ENCODE measurements around the gene CD248.
A peak's percentile ranks its signal among the peaks of the same experiment; 100 is the strongest.

Gene CD248

DNA sequence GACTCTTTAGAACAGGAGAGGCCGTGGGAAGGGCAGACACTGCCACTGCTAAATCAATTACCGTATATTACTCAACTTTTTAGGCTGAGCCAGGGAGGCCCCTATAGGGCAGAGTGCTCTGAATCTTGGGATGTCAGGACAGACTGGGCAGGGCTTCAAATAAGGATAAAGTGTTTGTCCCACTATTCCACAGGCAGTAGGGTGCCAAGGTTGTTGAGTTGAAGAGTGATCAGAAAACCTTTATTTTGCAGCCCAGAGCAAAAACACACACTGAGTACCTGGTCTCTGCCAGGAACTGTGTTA is 32.2 kb upstream of the CD248 start:
- H3K27ac ChIP-seq (ENCODE audit: low read depth, low read length): no peak overlapping the region
- H3K36me3 ChIP-seq (ENCODE audit: insufficient read depth, low read length): no peaks in the 10 kb centered on the region
- H3K9ac ChIP-seq (ENCODE audit: low read length): no peak overlapping the region
- no peaks in the 10 kb centered on the region for H3K27me3 ChIP-seq (ENCODE audit: control insufficient read depth in 1 of 2, insufficient read depth in 2 of 2, low read length in 2 of 2)
- peaks cover 26% of the 10 kb centered on the region for H3K4me1 ChIP-seq (ENCODE audit: insufficient read depth, low read length)
- no peaks in the 10 kb centered on the region for H3K9me3 ChIP-seq (ENCODE audit: low read length)
- H3K4me3 ChIP-seq (ENCODE audit: low read depth in 1 of 2, low read length in 2 of 2): no peak overlapping the region

GRCh38 chr11:66347425-66348276 is 30.8 kb upstream of the CD248 start, which contains the start of gene B4GAT1:
Gene B4GAT1 (minus strand): TSS chr11:66347629. CDS start chr11:66347545, 84 bp downstream.
- peak within 1 kb of the TSS; percentile 75 for H3K9ac ChIP-seq (ENCODE audit: low read length)
- no peaks in the 10 kb centered on the region for H3K36me3 ChIP-seq (ENCODE audit: insufficient read depth, low read length)
- no peaks in the 10 kb centered on the region for H3K9me3 ChIP-seq (ENCODE audit: low read length)
- H3K4me1 ChIP-seq (ENCODE audit: insufficient read depth, low read length): peaks cover 37% of the 10 kb centered on the region
- peak within 1 kb of the TSS; percentile 77 to 93 for H3K4me3 ChIP-seq (ENCODE audit: low read depth in 1 of 2, low read length in 2 of 2)
- H3K27ac ChIP-seq (ENCODE audit: low read depth, low read length): peak within 1 kb of the TSS; percentile 65
- no peaks in the 10 kb centered on the region for H3K27me3 ChIP-seq (ENCODE audit: control insufficient read depth in 1 of 2, insufficient read depth in 2 of 2, low read length in 2 of 2)

- peaks cover 37% of the 10 kb centered on the region for H3K4me1 ChIP-seq (ENCODE audit: insufficient read depth, low read length)
- H3K4me3 ChIP-seq (ENCODE audit: low read depth in 1 of 2, low read length in 2 of 2): peak overlapping the region; percentile 59 to 93
- peak overlapping the region; percentile 65 for H3K27ac ChIP-seq (ENCODE audit: low read depth, low read length)
- no peaks in the 10 kb centered on the region for H3K9me3 ChIP-seq (ENCODE audit: low read length)
- H3K9ac ChIP-seq (ENCODE audit: low read length): peak overlapping the region; percentile 75
- peaks cover 4% of the 10 kb centered on the region for H3K36me3 ChIP-seq (ENCODE audit: insufficient read depth, low read length)
- no peaks in the 10 kb centered on the region for H3K27me3 ChIP-seq (ENCODE audit: control insufficient read depth in 1 of 2, insufficient read depth in 2 of 2, low read length in 2 of 2)
These were observed 29.9 kb upstream of the CD248 start for GRCh38 chr11:66346476-66347424.

- Histone ChIP-seq H3K27ac (ENCODE audit: low read depth, low read length) (peak overlapping the region; percentile 89), H3K9me3 (ENCODE audit: low read length) (no peaks in the 10 kb centered on the region), H3K4me1 (ENCODE audit: insufficient read depth, low read length) (peaks cover 37% of the 10 kb centered on the region)
These were observed 28.4 kb upstream of the CD248 start for GRCh38 chr11:66345316-66345649.

GRCh38 chr11:66344550-66345315 is 27.9 kb upstream of the CD248 start, which contains the start of gene BRMS1:
Gene BRMS1 (minus strand): TSS chr11:66345104. CDS start chr11:66342234, 2,870 bp downstream.
- H3K9me3 ChIP-seq (ENCODE audit: low read length): no peaks in the 10 kb centered on the region
- H3K27ac ChIP-seq (ENCODE audit: low read depth, low read length): peak within 1 kb of the TSS; percentile 89
- H3K27me3 ChIP-seq (ENCODE audit: control insufficient read depth in 1 of 2, insufficient read depth in 2 of 2, low read length in 2 of 2): no peaks in the 10 kb centered on the region
- peak within 1 kb of the TSS; percentile 93 to 97 for H3K4me3 ChIP-seq (ENCODE audit: low read depth in 1 of 2, low read length in 2 of 2)
- peaks cover 22% of the 10 kb centered on the region for H3K36me3 ChIP-seq (ENCODE audit: insufficient read depth, low read length)
- peak within 1 kb of the TSS; percentile 95 for H3K9ac ChIP-seq (ENCODE audit: low read length)
- H3K4me1 ChIP-seq (ENCODE audit: insufficient read depth, low read length): peaks cover 37% of the 10 kb centered on the region

More at GRCh38 chr11:66345316-66345649, 28.4 kb upstream of the CD248 start:
- H3K9ac ChIP-seq (ENCODE audit: low read length): peak overlapping the region; percentile 75
- H3K27me3 ChIP-seq (ENCODE audit: control insufficient read depth in 1 of 2, insufficient read depth in 2 of 2, low read length in 2 of 2): no peaks in the 10 kb centered on the region
- H3K4me3 ChIP-seq (ENCODE audit: low read depth in 1 of 2, low read length in 2 of 2): peak overlapping the region; percentile 58 to 93
- H3K36me3 ChIP-seq (ENCODE audit: insufficient read depth, low read length): peaks cover 17% of the 10 kb centered on the region

- no peak overlapping the region for H3K4me3 ChIP-seq (ENCODE audit: low read depth in 1 of 2, low read length in 2 of 2)
- no peaks in the 10 kb centered on the region for H3K9me3 ChIP-seq (ENCODE audit: low read length)
- no peak overlapping the region for H3K9ac ChIP-seq (ENCODE audit: low read length)
- H3K4me1 ChIP-seq (ENCODE audit: insufficient read depth, low read length): peaks cover 34% of the 10 kb centered on the region
- no peak overlapping the region for H3K27ac ChIP-seq (ENCODE audit: low read depth, low read length)
- H3K36me3 ChIP-seq (ENCODE audit: insufficient read depth, low read length): peaks cover 36% of the 10 kb centered on the region
- no peaks in the 10 kb centered on the region for H3K27me3 ChIP-seq (ENCODE audit: control insufficient read depth in 1 of 2, insufficient read depth in 2 of 2, low read length in 2 of 2)
These were observed 26.3 kb upstream of the CD248 start for GRCh38 chr11:66343176-66343575.

GRCh38 chr11:66341502-66342126 is 24.8 kb upstream of the CD248 start:
- H3K4me3 ChIP-seq (ENCODE audit: low read depth in 1 of 2, low read length in 2 of 2): no peak overlapping the region
- peaks cover 34% of the 10 kb centered on the region for H3K4me1 ChIP-seq (ENCODE audit: insufficient read depth, low read length)
- H3K9me3 ChIP-seq (ENCODE audit: low read length): no peaks in the 10 kb centered on the region
- H3K27me3 ChIP-seq (ENCODE audit: control insufficient read depth in 1 of 2, insufficient read depth in 2 of 2, low read length in 2 of 2): no peaks in the 10 kb centered on the region
- no peak overlapping the region for H3K27ac ChIP-seq (ENCODE audit: low read depth, low read length)
- H3K36me3 ChIP-seq (ENCODE audit: insufficient read depth, low read length): peaks cover 42% of the 10 kb centered on the region
- H3K9ac ChIP-seq (ENCODE audit: low read length): no peak overlapping the region

- H3K36me3 ChIP-seq (ENCODE audit: insufficient read depth, low read length): peaks cover 42% of the 10 kb centered on the region
- H3K27me3 ChIP-seq (ENCODE audit: control insufficient read depth in 1 of 2, insufficient read depth in 2 of 2, low read length in 2 of 2): no peaks in the 10 kb centered on the region
- peaks cover 32% of the 10 kb centered on the region for H3K4me1 ChIP-seq (ENCODE audit: insufficient read depth, low read length)
These were observed 24.0 kb upstream of the CD248 start for GRCh38 chr11:66340596-66341501.

DNA sequence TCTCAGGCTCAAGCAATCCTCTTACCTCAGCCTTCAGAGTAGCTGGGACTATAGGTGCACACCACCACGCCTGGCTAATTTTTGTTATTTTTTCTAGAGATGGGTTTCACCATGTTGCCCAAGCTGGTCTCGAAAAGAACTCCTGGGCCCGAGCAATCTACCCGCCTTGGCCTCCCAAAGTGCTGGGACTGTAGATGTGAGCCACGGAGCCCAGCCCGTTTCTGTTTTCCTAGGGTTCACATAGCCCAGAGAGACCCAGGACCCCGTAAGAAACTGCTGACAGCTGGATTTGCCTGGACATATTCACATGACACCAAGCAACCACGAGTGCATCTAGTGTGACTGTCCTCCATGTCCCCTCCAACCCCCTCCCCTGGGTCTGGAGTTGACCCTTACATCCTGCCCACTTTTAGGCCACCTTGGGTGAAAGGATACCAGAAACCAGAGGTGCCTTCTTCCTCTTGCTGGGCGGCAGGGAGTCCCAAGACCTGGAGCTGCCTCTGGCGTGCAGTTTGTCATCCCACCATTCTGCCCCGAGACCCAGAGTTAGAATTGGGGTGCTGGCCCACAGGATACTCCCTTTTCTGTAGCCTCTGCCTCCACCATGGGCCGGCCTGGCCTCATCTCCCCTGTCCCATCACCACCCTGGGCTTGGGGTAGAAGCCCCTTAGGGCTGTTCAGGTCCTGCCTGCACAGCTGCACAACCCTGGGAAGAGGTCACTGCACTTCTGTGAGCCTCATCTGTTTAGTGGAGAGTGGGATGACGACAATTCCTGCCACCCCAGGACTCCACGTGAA is 23.0 kb upstream of the CD248 start:
- no peaks in the 10 kb centered on the region for H3K9me3 ChIP-seq (ENCODE audit: low read length)
- H3K27me3 ChIP-seq (ENCODE audit: control insufficient read depth in 1 of 2, insufficient read depth in 2 of 2, low read length in 2 of 2): no peaks in the 10 kb centered on the region
- no peak overlapping the region for H3K9ac ChIP-seq (ENCODE audit: low read length)
- H3K27ac ChIP-seq (ENCODE audit: low read depth, low read length): no peak overlapping the region
- H3K4me1 ChIP-seq (ENCODE audit: insufficient read depth, low read length): peaks cover 25% of the 10 kb centered on the region
- no peak overlapping the region for H3K4me3 ChIP-seq (ENCODE audit: low read depth in 1 of 2, low read length in 2 of 2)
- H3K36me3 ChIP-seq (ENCODE audit: insufficient read depth, low read length): peaks cover 42% of the 10 kb centered on the region

More at GRCh38 chr11:66340596-66341501, 24.0 kb upstream of the CD248 start:
- H3K9me3 ChIP-seq (ENCODE audit: low read length): no peaks in the 10 kb centered on the region
- H3K27ac ChIP-seq (ENCODE audit: low read depth, low read length): no peak overlapping the region
- H3K9ac ChIP-seq (ENCODE audit: low read length): no peak overlapping the region
- H3K4me3 ChIP-seq (ENCODE audit: low read depth in 1 of 2, low read length in 2 of 2): no peak overlapping the region

Data from muscle layer of colon (tissue), 2 donors.